WTC11 (cell line): Measurements from ENCODE around the gene AQP12A.

ENCODE experiments used
- ESRRA ChIP-seq: sonication (generic); formaldehyde crosslinking; IDR thresholded peaks from 2 replicates; pipeline ENCODE4 v1.8.1; 2022; ENCODE audit warnings: mild to moderate bottlenecking, missing genetic modification reagents, borderline replicate concordance
- ZNF138 ChIP-seq: sonication (generic); formaldehyde crosslinking; conservative IDR thresholded peaks from 2 replicates; pipeline ENCODE4 v1.8.1; 2022; ENCODE audit warnings: mild to moderate bottlenecking, moderate library complexity, missing genetic modification reagents

DNA sequence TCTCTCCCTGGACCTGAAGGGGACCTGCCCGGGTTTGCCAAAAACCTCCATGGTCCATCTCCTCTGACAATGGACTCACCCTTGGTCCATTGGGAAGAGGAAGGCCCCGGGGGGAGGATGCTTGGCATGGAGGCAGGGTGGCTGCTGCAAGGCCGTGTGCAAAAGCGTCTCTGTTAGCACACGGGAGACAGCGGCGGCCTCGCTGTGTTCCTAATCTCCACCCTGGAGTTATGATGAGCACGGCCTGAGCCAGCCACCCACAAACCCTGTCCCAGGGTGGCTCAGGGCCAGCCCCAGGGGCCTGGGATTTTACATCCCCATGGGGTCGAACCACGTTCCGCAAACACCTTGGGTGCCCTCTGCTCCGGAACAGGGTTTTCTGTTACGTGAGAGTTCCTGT is 35.8 kb downstream of the AQP12A start:
- TF ChIP-seq ESRRA (CRISPR knock-in tag) = no peak
- TF ChIP-seq ZNF138 (CRISPR knock-in tag) = no peak
